GM03348 (cell line): ENCODE results near the gene TMEM178B.
"Not testable (repeated sequence)": the region's sequence is repeated elsewhere in the genome, so short reads cannot be mapped to it uniquely, and the experiment has no call there.

Experiments used
- DNase-seq: peaks from one replicate; pipeline ENCODE4 v3.0.0; 2012; ENCODE audit warnings: low spot score

TMEM178B gene

GRCh38 chr7:141184532-141185190 lies 110.8 kb downstream of the TMEM178B start:
- no peak for DNase-seq

- no peak for DNase-seq
Observed at GRCh38 chr7:141185369-141185967, 111.6 kb downstream of the TMEM178B start.

- DNase-seq = no peak
Observed at GRCh38 chr7:141189231-141189630, 115.4 kb downstream of the TMEM178B start.

GRCh38 chr7:141190495-141190894 lies 116.6 kb downstream of the TMEM178B start:
- DNase-seq = no peak

GRCh38 chr7:141191277-141191676 lies 117.4 kb downstream of the TMEM178B start:
- DNase-seq = no peak

GRCh38 chr7:141193066-141193465 lies 119.2 kb downstream of the TMEM178B start:
- no peak for DNase-seq

- not testable (repeated sequence) for DNase-seq
Observed at GRCh38 chr7:141195722-141196121, 121.9 kb downstream of the TMEM178B start.

- DNase-seq = no peak
Observed at GRCh38 chr7:141198194-141198958, 124.5 kb downstream of the TMEM178B start.

GRCh38 chr7:141200191-141201108 lies 126.6 kb downstream of the TMEM178B start:
- no peak for DNase-seq

- no peak for DNase-seq
Observed at GRCh38 chr7:141201145-141201885, 127.5 kb downstream of the TMEM178B start.

GRCh38 chr7:141202535-141202934 lies 128.7 kb downstream of the TMEM178B start:
- DNase-seq = no peak

GRCh38 chr7:141203177-141203576 lies 129.3 kb downstream of the TMEM178B start:
- no peak for DNase-seq

GRCh38 chr7:141203586-141203985 lies 129.7 kb downstream of the TMEM178B start:
- DNase-seq = no peak

- DNase-seq = no peak
Observed at GRCh38 chr7:141207661-141208060, 133.8 kb downstream of the TMEM178B start.

- no peak for DNase-seq
Observed at GRCh38 chr7:141208539-141208938, 134.7 kb downstream of the TMEM178B start.

- DNase-seq = no peak
Observed at GRCh38 chr7:141209454-141209853, 135.6 kb downstream of the TMEM178B start.

- no peak for DNase-seq
Observed at GRCh38 chr7:141210862-141211261, 137.0 kb downstream of the TMEM178B start.

- no peak for DNase-seq
Observed at GRCh38 chr7:141213226-141213625, 139.4 kb downstream of the TMEM178B start.

- DNase-seq = no peak
Observed at GRCh38 chr7:141217938-141218337, 144.1 kb downstream of the TMEM178B start.

GRCh38 chr7:141218941-141219340 lies 145.1 kb downstream of the TMEM178B start:
- DNase-seq = no peak

GRCh38 chr7:141220263-141220880 lies 146.5 kb downstream of the TMEM178B start:
- no peak for DNase-seq
